Trophoblast cell (in vitro differentiated cells and primary cell): ENCODE results near the gene ESD.

Source experiments
- DNase-seq, 2 donors: peaks; one replicate each; pipeline ENCODE4 v3.0.0-alpha.2; 2016
- H2AFZ ChIP-seq: 2 replicates; pipeline ENCODE4 v1.6.1; 2013; ENCODE audit warnings: low read length, moderate library complexity, mild to moderate bottlenecking; ENCODE audit not compliant: insufficient read depth, poor library complexity
- H2AK5ac ChIP-seq: 2 replicates; pipeline ENCODE4 v1.6.1; 2013; ENCODE audit warnings: mild to moderate bottlenecking, low read length
- H2BK120ac ChIP-seq: 2 replicates; pipeline ENCODE4 v1.6.1; 2013; ENCODE audit warnings: low read length, mild to moderate bottlenecking, moderate library complexity; ENCODE audit not compliant: insufficient read depth, poor library complexity
- H2BK12ac ChIP-seq: 2 replicates; pipeline ENCODE4 v1.6.1; 2013; ENCODE audit warnings: mild to moderate bottlenecking, low read length, moderate library complexity
- H2BK5ac ChIP-seq: 2 replicates; pipeline ENCODE4 v1.6.1; 2013; ENCODE audit warnings: low read length, low read depth, moderate library complexity, mild to moderate bottlenecking; ENCODE audit not compliant: poor library complexity
- H3K14ac ChIP-seq: 2 replicates; pipeline ENCODE4 v1.6.1; 2013; ENCODE audit warnings: mild to moderate bottlenecking, low read length
- H3K18ac ChIP-seq: 2 replicates; pipeline ENCODE4 v1.6.1; 2013; ENCODE audit warnings: mild to moderate bottlenecking, low read length
- H3K23ac ChIP-seq: 2 replicates; pipeline ENCODE4 v1.6.1; 2013; ENCODE audit warnings: low read length
- H3K27ac ChIP-seq: 2 replicates; pipeline ENCODE4 v1.5.1; 2013; ENCODE audit warnings: low read depth, mild to moderate bottlenecking, inconsistent platforms, low read length, moderate library complexity
- H3K27me3 ChIP-seq: 2 replicates; pipeline ENCODE4 v1.6.1; 2013; ENCODE audit warnings: inconsistent platforms, mild to moderate bottlenecking, low read length, moderate library complexity; ENCODE audit not compliant: insufficient read depth
- H3K36me3 ChIP-seq, 2 experiments: 1 replicate in 1 of 2; 2 replicates in 1 of 2; pipeline ENCODE4 v1.6.1; 2013; ENCODE audit warnings: low read length in 2 of 2, mild to moderate bottlenecking in 2 of 2, moderate library complexity in 1 of 2; ENCODE audit not compliant: insufficient read depth in 2 of 2, control insufficient read depth in 1 of 2
- H3K4ac ChIP-seq: 2 replicates; pipeline ENCODE4 v1.6.1; 2013; ENCODE audit warnings: low read depth, mild to moderate bottlenecking, low read length, moderate library complexity
- H3K4me1 ChIP-seq, 2 experiments: 1 replicate in 1 of 2; 2 replicates in 1 of 2; pipeline ENCODE4 v1.6.1; 2013; ENCODE audit warnings: low read length in 2 of 2, mild to moderate bottlenecking in 2 of 2, moderate library complexity in 1 of 2; ENCODE audit not compliant: insufficient read depth in 2 of 2, control insufficient read depth in 1 of 2
- H3K4me2 ChIP-seq: 2 replicates; pipeline ENCODE4 v1.6.1; 2013; ENCODE audit warnings: inconsistent platforms, mild to moderate bottlenecking, low read length, moderate library complexity
- H3K4me3 ChIP-seq: 2 replicates; pipeline ENCODE4 v1.5.1; 2013; ENCODE audit warnings: mild to moderate bottlenecking, low read depth, low read length, inconsistent platforms
- H3K79me1 ChIP-seq: one replicate; pipeline ENCODE4 v1.6.1; 2013; ENCODE audit warnings: low read length
- H3K79me2 ChIP-seq: 2 replicates; pipeline ENCODE4 v1.6.1; 2013; ENCODE audit warnings: low read length, mild to moderate bottlenecking; ENCODE audit not compliant: control insufficient read depth, insufficient read depth, poor library complexity
- H3K9ac ChIP-seq: 2 replicates; pipeline ENCODE4 v1.6.1; 2013; ENCODE audit warnings: mild to moderate bottlenecking, low read length
- H3K9me3 ChIP-seq: 2 replicates; pipeline ENCODE4 v1.6.1; 2013; ENCODE audit warnings: low read depth, mild to moderate bottlenecking, control low read depth, inconsistent platforms, low read length; ENCODE audit not compliant: insufficient read depth
- H4K12ac ChIP-seq: 2 replicates; pipeline ENCODE4 v1.6.1; 2013; ENCODE audit warnings: low read depth, mild to moderate bottlenecking, low read length, moderate library complexity
- H4K8ac ChIP-seq: 2 replicates; pipeline ENCODE4 v1.6.1; 2013; ENCODE audit warnings: low read depth, mild to moderate bottlenecking, low read length, moderate library complexity
- H4K91ac ChIP-seq: one replicate; pipeline ENCODE4 v1.6.1; 2013; ENCODE audit warnings: low read depth, mild to moderate bottlenecking, low read length, moderate library complexity
- WGBS: extraction: QIAGEN DNeasy Blood & Tissue Kit; methylation state at CpG from one replicate; pipeline ENCODE4 v1.1.7; 2013; ENCODE audit warnings: missing lambda C conversion rate; ENCODE audit not compliant: insufficient read length, insufficient coverage; ENCODE audit errors: extremely low coverage; 5-methylcytosine and 5-hydroxymethylcytosine counted together

ESD gene

DNA sequence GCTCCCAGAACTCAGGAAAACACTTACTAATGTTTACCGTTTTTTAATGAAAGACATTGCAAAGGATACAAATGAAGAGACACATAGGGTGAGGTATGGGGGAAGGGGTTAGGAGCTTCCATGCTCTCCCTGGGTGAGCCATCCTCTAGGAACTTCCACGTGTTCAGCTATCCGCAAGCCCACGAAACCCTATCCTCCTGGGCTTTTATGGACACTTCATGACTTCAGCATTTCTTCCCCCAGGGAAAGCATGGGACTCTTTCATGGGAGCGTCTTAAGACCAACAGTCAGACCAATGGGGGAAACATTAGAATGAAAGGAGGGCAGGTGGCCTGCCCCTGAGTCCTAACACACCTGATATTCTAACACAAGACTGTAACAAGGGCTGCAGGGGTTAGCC is 6.6 kb upstream of the ESD start:
- H3K18ac ChIP-seq: no peak overlapping the region
- no peak overlapping the region for H3K9ac ChIP-seq
- H2AK5ac ChIP-seq: no peak overlapping the region
- no peak overlapping the region for H2BK120ac ChIP-seq
- H3K23ac ChIP-seq: no peak overlapping the region
- H2BK5ac ChIP-seq: no peak overlapping the region
- H3K27ac ChIP-seq: no peak overlapping the region
- H4K8ac ChIP-seq: no peak overlapping the region
- no peaks in the 10 kb centered on the region for H3K79me1 ChIP-seq
- H3K4me3 ChIP-seq: no peak overlapping the region
- H3K14ac ChIP-seq: no peak overlapping the region
- H3K27me3 ChIP-seq: no peaks in the 10 kb centered on the region
- peaks cover 0 to 4% of the 10 kb centered on the region in 2 experiments for H3K4me1 ChIP-seq
- peak; percentile 38 to 56 for DNase-seq
- no peak overlapping the region for H3K4ac ChIP-seq
- no peak overlapping the region for H4K12ac ChIP-seq
- H2AFZ ChIP-seq: no peak overlapping the region
- H3K79me2 ChIP-seq: no peaks in the 10 kb centered on the region
- H3K4me2 ChIP-seq: no peak overlapping the region
- H3K9me3 ChIP-seq: peaks cover 2% of the 10 kb centered on the region
- H4K91ac ChIP-seq: no peak overlapping the region
- no peaks in the 10 kb centered on the region for H3K36me3 ChIP-seq
- no CpG with 5 or more reads among the region's 5 CpGs for WGBS
- no peak overlapping the region for H2BK12ac ChIP-seq

DNA sequence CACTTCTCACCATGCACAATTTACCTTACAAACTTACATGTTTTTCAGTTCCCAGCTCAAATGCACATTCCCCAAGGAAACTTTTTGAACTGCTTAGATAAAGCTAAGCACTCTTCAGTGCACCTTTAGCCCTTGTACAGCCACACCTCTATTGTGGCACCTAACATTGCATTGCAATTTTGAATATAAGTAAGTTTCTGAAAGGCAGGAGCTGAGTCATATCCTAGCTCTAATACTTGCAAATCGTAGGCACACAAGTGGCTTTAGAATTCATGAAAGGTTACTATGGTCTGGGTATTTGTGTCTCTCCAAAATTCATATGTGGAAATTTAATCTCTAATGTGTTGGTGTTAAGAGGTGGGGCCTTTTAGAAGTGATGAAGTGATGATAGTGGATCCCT is 4.9 kb upstream of the ESD start:
- Histone ChIP-seq H3K27me3 (no peaks in the 10 kb centered on the region), H3K18ac (no peak overlapping the region), H3K23ac (no peak overlapping the region), H3K4me1 (peaks cover 0 to 4% of the 10 kb centered on the region in 2 experiments), H3K36me3 (no peaks in the 10 kb centered on the region), H3K27ac (no peak overlapping the region), H4K12ac (no peak overlapping the region), H3K14ac (no peak overlapping the region), H4K91ac (no peak overlapping the region), H3K4me2 (no peak overlapping the region), H2BK120ac (no peak overlapping the region), H3K4ac (no peak overlapping the region), H2AFZ (no peak overlapping the region), H3K79me1 (peaks cover 4% of the 10 kb centered on the region), H2BK5ac (no peak overlapping the region), H2BK12ac (no peak overlapping the region), H2AK5ac (no peak overlapping the region), H3K4me3 (no peak overlapping the region), H3K9ac (no peak overlapping the region), H3K9me3 (peaks cover 2% of the 10 kb centered on the region), H4K8ac (no peak overlapping the region), H3K79me2 (peaks cover 2% of the 10 kb centered on the region)
- WGBS: no CpG with 5 or more reads among the region's 1 CpG
- DNase-seq: peak in 1 of 2 donors; percentile 7

DNA sequence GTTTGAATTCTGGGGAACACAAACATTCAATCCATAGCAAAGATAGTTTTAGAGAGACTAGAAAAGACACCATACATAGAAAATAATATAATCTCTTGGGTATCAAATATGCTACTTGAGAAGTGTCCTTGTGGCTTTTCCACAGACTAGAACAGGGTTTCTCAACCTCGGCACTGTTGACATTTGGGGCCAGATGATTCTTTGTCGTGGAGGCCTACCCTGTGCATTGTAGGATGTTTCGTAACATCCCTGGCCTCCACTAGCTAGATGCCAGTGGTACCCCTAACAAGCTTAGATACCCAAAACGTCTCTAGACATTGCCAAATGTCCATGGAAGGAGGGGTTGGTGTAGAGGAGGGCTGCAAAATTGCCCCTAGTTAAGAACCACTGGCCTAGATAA is 2.2 kb upstream of the ESD start:
- Histone ChIP-seq H3K36me3 (no peaks in the 10 kb centered on the region), H3K27me3 (no peaks in the 10 kb centered on the region), H3K18ac (no peak overlapping the region), H4K12ac (no peak overlapping the region), H2AFZ (no peak overlapping the region), H3K23ac (no peak overlapping the region), H3K79me2 (peaks cover 7% of the 10 kb centered on the region), H2AK5ac (no peak overlapping the region), H4K8ac (no peak overlapping the region), H3K14ac (no peak overlapping the region), H2BK5ac (no peak overlapping the region), H3K4me2 (no peak overlapping the region), H3K4me1 (peaks cover 0 to 7% of the 10 kb centered on the region in 2 experiments), H2BK12ac (no peak overlapping the region), H3K79me1 (peaks cover 11% of the 10 kb centered on the region), H4K91ac (no peak overlapping the region), H3K4ac (no peak overlapping the region), H2BK120ac (no peak overlapping the region), H3K9me3 (no peaks in the 10 kb centered on the region), H3K27ac (no peak overlapping the region), H3K4me3 (no peak overlapping the region), H3K9ac (no peak overlapping the region)
- WGBS: no CpG with 5 or more reads among the region's 4 CpGs
- DNase-seq: no peak

DNA sequence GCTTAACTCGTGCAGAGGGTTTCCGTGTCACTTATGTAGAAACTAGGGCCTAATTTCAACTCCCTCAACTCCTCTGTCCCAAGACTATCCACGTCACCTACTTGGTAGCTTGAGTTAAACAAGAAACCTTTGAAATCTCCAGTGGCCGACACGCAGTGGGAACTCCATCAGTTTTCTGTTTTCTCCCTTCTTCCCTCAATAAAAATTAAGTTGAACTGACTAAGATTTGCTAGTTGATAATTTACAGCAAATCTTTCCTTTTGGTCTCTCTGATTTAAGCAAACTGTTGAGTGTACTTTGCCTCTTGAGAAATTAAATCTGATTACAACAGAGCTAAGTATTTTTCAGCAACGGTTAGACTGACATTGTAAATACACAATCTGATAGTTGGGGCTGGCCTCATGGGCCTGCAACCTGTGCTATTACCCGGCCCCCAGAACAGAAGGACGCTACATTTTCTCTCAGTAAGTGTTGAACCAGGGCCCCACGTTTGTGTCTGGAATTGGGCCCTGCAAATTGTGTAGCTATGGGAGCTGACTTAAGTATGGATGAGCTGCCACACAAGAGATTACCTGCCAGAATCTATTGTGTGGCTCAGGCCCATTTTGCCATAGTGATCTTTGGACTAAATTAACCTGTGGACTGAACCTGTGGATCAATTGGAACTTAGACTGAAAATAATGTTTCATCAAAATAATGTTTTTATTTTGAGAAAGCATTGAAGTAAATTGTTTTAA is 708 bp upstream of the ESD start:
- no peaks in the 10 kb centered on the region for H3K9me3 ChIP-seq
- no peak overlapping the region for H3K23ac ChIP-seq
- H3K9ac ChIP-seq: no peak overlapping the region
- DNase-seq: no peak
- peak overlapping the region; percentile 96 for H4K8ac ChIP-seq
- H2AFZ ChIP-seq: peak overlapping the region; percentile 28
- peak overlapping the region; percentile 87 for H3K4me2 ChIP-seq
- H3K18ac ChIP-seq: no peak overlapping the region
- peak overlapping the region; percentile 2 for H2BK5ac ChIP-seq
- peaks cover 7% of the 10 kb centered on the region for H3K79me2 ChIP-seq
- H3K36me3 ChIP-seq: no peaks in the 10 kb centered on the region
- no peak overlapping the region for H3K4ac ChIP-seq
- peaks cover 11% of the 10 kb centered on the region for H3K79me1 ChIP-seq
- no peak overlapping the region for H3K4me3 ChIP-seq
- WGBS: no CpG with 5 or more reads among the region's 9 CpGs
- no peak overlapping the region for H2BK120ac ChIP-seq
- H2AK5ac ChIP-seq: no peak overlapping the region
- no peaks in the 10 kb centered on the region for H3K27me3 ChIP-seq
- peaks cover 0 to 7% of the 10 kb centered on the region in 2 experiments for H3K4me1 ChIP-seq
- H4K91ac ChIP-seq: peak overlapping the region; percentile 75
- no peak overlapping the region for H3K27ac ChIP-seq
- H4K12ac ChIP-seq: peak overlapping the region; percentile 63
- H3K14ac ChIP-seq: peak overlapping the region; percentile 72
- H2BK12ac ChIP-seq: no peak overlapping the region
